ENCODE data around the gene RAB27A.
"Not testable (repeated sequence)": the region's sequence is repeated elsewhere in the genome, so short reads cannot be mapped to it uniquely, and the experiment has no call there.

RAB27A gene

GRCh38 chr15:55250392-55250791, 39.2 kb downstream of the RAB27A start:
- DNase-seq (ENCODE audit: low spot score) = no peak

GRCh38 chr15:55249885-55250284, 39.7 kb downstream of the RAB27A start:
- DNase-seq (ENCODE audit: low spot score) = not testable (repeated sequence)

GRCh38 chr15:55248895-55249294, 40.7 kb downstream of the RAB27A start:
- no peak for DNase-seq (ENCODE audit: low spot score)

- DNase-seq (ENCODE audit: low spot score) = no peak
Measured at GRCh38 chr15:55247766-55248427, 41.7 kb downstream of the RAB27A start.

GRCh38 chr15:55247311-55247710, 42.3 kb downstream of the RAB27A start:
- DNase-seq (ENCODE audit: low spot score) = no peak

GRCh38 chr15:55246567-55246966, 43.0 kb downstream of the RAB27A start:
- no peak for DNase-seq (ENCODE audit: low spot score)

GRCh38 chr15:55245059-55245458, 44.6 kb downstream of the RAB27A start:
- no peak for DNase-seq (ENCODE audit: low spot score)

GRCh38 chr15:55241891-55242290, 47.7 kb downstream of the RAB27A start:
- no peak for DNase-seq (ENCODE audit: low spot score)

- no peak for DNase-seq (ENCODE audit: low spot score)
Measured at GRCh38 chr15:55241186-55241585, 48.4 kb downstream of the RAB27A start.

- no peak for DNase-seq (ENCODE audit: low spot score)
Measured at GRCh38 chr15:55240125-55240760, 49.4 kb downstream of the RAB27A start.

GRCh38 chr15:55239440-55240124, 50.0 kb downstream of the RAB27A start:
- DNase-seq (ENCODE audit: low spot score) = no peak

- DNase-seq (ENCODE audit: low spot score) = no peak
Measured at GRCh38 chr15:55238877-55239276, 50.7 kb downstream of the RAB27A start.

- no peak for DNase-seq (ENCODE audit: low spot score)
Measured at GRCh38 chr15:55237219-55238130, 52.1 kb downstream of the RAB27A start.

- DNase-seq (ENCODE audit: low spot score) = no peak
Measured at GRCh38 chr15:55235546-55236036, 54.0 kb downstream of the RAB27A start.

- no peak for DNase-seq (ENCODE audit: low spot score)
Measured at GRCh38 chr15:55234800-55235104, 54.9 kb downstream of the RAB27A start.

GRCh38 chr15:55234104-55234799, 55.4 kb downstream of the RAB27A start:
- no peak for DNase-seq (ENCODE audit: low spot score)

GRCh38 chr15:55231455-55231854, 58.2 kb downstream of the RAB27A start:
- no peak for DNase-seq (ENCODE audit: low spot score)

GRCh38 chr15:55230953-55231352, 58.7 kb downstream of the RAB27A start:
- DNase-seq (ENCODE audit: low spot score) = no peak

GRCh38 chr15:55230051-55230670, 59.5 kb downstream of the RAB27A start:
- no peak for DNase-seq (ENCODE audit: low spot score)

GRCh38 chr15:55226127-55226526, 63.5 kb downstream of the RAB27A start:
- no peak for DNase-seq (ENCODE audit: low spot score)

GRCh38 chr15:55224892-55225291, 64.7 kb downstream of the RAB27A start:
- no peak for DNase-seq (ENCODE audit: low spot score)

All from left forelimb (tissue), 1 donor.